ENCODE results near the gene CBR1. TPM values are rescaled to one million over a fixed set of nuclear protein-coding genes. Genes with fewer than 3 reads are reported as not detected.

CBR1 gene
- 110 and 139 TPM in 2 replicates for total RNA-seq

DNA sequence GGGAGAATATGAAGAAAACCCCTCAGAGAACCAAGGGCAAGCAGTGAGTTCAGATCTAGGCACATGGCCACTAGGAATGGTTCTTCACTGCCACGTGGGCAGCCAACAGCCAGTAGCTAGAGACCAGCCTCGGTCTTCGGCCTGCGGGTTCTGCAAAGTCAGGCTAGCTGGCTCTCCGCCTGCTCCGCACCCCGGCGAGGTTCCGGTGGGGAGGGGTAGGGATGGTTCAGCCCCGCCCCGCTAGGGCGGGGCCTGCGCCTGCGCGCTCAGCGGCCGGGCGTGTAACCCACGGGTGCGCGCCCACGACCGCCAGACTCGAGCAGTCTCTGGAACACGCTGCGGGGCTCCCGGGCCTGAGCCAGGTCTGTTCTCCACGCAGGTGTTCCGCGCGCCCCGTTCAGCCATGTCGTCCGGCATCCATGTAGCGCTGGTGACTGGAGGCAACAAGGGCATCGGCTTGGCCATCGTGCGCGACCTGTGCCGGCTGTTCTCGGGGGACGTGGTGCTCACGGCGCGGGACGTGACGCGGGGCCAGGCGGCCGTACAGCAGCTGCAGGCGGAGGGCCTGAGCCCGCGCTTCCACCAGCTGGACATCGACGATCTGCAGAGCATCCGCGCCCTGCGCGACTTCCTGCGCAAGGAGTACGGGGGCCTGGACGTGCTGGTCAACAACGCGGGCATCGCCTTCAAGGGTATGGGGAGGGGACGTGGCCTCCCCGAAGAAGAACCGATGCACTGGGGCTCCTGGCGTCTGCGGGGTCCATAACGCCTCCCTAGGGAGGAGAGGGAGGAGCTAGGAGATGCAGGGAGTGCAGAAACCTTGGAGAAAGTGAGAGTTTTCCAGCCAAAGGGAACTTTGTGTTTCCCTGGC, at the start of gene CBR1:
CBR1 (plus strand) TSS at position 312 of the 871 bp plus-strand sequence; CDS start at position 404, 92 bp downstream.

GRCh38 chr21:36060159-36060921, 9.5 kb upstream of the CBR1 start, which contains the start of gene SETD4:
Gene SETD4 (minus strand): TSS chr21:36060526. CDS start chr21:36058888, 1,638 bp downstream.

Other genes with a start within 250 kb of the CBR1 start
- 10.4 and 12.2 TPM in 2 replicates for gene SETD4, start 9.5 kb upstream of the CBR1 start, total RNA-seq
- 2.0 and 9.6 TPM in 2 replicates for gene CBR3, start 65.1 kb downstream of the CBR1 start, total RNA-seq
- gene DOP1B, start 86.8 kb downstream of the CBR1 start, total RNA-seq = 23.5 and 34.9 TPM in 2 replicates

Data from mesangial cell (primary cell).